GM06990 (cell line): ENCODE data around the gene ABCA6.

Source experiments
- DNase-seq: peaks from one replicate; pipeline ENCODE4 v3.0.0-alpha.2; 2011; ENCODE audit not compliant: insufficient read length; ENCODE audit errors: extremely low read depth
- H3K27me3 ChIP-seq: replicated peaks from 2 replicates; pipeline ENCODE4 v1.6.0; 2011; ENCODE audit warnings: low read length; ENCODE audit not compliant: control insufficient read depth, insufficient read depth
- H3K36me3 ChIP-seq: 2 replicates; pipeline ENCODE4 v1.5.1; 2011; ENCODE audit warnings: low read length; ENCODE audit not compliant: control insufficient read depth, insufficient read depth
- H3K4me3 ChIP-seq: replicated peaks from 2 replicates; pipeline ENCODE4 v1.5.1; 2011; ENCODE audit warnings: low read depth, mild to moderate bottlenecking, control low read depth, low read length
- TF ChIP-seq, protein P1 (sequence below): IDR thresholded peaks from 2 replicates; pipeline ENCODE4 v1.5.1; 2011; ENCODE audit warnings: low read length, control low read depth, mild to moderate bottlenecking, inconsistent platforms; ENCODE audit not compliant: insufficient read depth, poor library complexity, severe bottlenecking

ABCA6 gene

DNA sequence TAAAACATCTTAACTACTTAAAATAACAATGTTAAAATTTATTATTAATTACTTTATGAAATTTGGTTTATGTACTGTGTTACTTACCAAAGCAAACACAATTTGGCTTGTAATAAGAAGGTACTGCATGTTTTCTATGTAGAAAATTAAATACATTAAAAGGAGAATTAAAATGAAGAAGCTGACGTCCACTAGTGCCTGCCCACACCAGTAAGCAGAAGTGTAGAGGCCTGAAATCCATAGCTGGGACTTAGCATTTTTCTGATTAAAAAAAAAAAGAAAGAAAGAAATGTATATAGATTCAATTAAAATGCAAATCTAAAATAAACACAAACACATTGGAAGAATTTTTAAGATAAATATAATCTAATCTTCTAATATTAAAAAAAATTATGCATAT is 45.2 kb downstream of the ABCA6 start:
- DNase-seq, result no peak
- peaks cover 2% of the 10 kb centered on the region; the same call in 1 of the 2 replicates for H3K36me3 ChIP-seq
- H3K4me3 ChIP-seq, result no peak overlapping the region
- no peaks in the 10 kb centered on the region for H3K27me3 ChIP-seq
- TF ChIP-seq, protein P1, sequence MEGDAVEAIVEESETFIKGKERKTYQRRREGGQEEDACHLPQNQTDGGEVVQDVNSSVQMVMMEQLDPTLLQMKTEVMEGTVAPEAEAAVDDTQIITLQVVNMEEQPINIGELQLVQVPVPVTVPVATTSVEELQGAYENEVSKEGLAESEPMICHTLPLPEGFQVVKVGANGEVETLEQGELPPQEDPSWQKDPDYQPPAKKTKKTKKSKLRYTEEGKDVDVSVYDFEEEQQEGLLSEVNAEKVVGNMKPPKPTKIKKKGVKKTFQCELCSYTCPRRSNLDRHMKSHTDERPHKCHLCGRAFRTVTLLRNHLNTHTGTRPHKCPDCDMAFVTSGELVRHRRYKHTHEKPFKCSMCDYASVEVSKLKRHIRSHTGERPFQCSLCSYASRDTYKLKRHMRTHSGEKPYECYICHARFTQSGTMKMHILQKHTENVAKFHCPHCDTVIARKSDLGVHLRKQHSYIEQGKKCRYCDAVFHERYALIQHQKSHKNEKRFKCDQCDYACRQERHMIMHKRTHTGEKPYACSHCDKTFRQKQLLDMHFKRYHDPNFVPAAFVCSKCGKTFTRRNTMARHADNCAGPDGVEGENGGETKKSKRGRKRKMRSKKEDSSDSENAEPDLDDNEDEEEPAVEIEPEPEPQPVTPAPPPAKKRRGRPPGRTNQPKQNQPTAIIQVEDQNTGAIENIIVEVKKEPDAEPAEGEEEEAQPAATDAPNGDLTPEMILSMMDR, result no peak

DNA sequence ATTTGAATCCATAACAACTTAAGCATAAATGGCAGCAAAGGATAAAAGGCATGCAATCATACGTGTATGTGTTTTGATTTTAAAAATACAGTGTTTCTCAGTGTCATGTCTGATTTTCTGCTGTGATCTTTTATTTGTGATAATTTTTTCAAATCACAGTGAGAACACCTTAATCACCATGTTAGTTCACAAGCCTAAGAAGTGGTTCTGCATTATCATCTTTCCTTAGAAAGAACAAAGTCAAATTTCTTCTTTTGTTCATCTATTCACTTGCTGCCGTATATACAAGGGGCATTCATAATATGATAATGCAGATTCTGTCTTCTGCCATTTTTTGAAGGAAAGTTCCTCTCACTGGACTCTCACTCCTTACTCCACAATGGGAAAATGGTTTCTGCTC is 47.7 kb downstream of the ABCA6 start:
- TF ChIP-seq, protein P1, result no peak
- H3K4me3 ChIP-seq, result no peak overlapping the region
- H3K27me3 ChIP-seq, result no peaks in the 10 kb centered on the region
- DNase-seq, result no peak
- H3K36me3 ChIP-seq, result no peaks in the 10 kb centered on the region

DNA sequence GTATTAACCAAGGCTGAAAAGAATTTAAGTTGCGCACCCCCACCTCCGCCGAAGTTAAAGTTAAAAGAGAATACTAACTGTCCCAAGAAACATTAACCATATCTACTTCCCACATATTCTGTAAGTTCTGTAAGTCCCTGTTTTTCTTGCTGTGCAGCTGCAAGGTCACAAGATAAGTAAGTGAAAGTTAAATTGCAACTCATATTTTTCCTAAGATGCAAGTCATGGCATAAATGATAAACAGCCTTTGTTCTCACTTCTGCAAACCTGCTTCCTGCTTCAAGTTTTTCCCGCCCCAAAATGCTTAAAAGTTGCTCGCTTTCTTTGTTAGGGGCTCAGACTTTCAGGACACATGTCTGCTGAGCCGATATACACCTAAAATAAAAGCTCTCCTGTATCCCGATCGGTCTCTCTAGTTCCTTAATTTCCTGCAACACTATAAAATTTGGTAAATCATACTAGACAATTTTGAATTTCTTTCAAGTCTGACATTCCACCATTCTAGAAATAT is 48.4 kb downstream of the ABCA6 start:
- no peak for DNase-seq
- H3K27me3 ChIP-seq, result no peaks in the 10 kb centered on the region
- TF ChIP-seq, protein P1, result no peak
- H3K4me3 ChIP-seq, result no peak overlapping the region
- H3K36me3 ChIP-seq, result no peaks in the 10 kb centered on the region

DNA sequence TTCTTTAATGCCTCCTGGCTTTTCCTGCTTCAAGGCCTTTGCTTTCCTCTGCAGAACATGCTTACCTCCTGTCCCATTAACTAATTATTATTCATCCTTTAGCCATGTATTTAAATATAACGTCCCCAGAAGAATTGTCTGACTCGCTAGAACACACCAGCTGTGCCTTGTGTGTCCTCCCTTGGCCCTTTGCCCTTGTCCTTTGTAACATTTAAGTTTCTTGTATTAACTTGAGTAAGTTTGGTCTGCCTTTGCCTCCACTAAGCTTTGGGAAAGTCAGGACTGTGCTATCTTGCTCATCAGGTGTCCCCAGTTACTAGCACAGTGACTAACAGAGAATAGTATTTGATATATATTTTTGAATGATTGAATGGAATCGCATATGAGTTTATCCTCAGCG is 51.3 kb downstream of the ABCA6 start:
- no peak for DNase-seq
- TF ChIP-seq, protein P1, result no peak
- Histone ChIP-seq H3K4me3 (no peak overlapping the region), H3K36me3 (no peaks in the 10 kb centered on the region), H3K27me3 (no peaks in the 10 kb centered on the region)

DNA sequence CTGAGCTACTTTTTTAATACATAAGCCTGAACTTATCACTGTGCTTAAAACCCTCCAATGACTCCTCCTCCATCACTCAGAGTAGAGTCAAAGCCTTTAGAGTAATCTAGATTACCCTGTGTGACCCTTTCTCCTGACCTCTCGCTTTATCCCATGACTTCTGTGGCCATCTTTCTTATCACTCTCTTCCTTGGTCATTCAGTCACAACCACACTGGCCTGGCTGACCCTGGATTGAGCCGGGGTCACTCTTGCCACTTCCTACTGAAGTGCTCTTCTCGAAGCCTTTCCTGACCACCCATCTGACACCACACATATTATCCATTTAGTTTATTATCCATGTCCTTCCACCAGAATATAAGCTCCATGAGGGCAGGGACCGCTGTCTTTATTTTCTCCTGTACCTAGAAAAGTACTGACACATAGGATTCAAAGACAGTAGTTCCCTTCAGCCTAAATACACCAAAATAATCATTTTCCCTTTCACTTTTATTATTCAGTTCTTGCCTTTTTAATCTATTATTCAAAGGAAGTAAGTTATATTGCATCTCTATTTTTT is 53.0 kb downstream of the ABCA6 start:
- H3K4me3 ChIP-seq, result no peak overlapping the region
- no peak for DNase-seq
- TF ChIP-seq, protein P1, result no peak
- no peaks in the 10 kb centered on the region for H3K27me3 ChIP-seq
- peaks cover 5% of the 10 kb centered on the region; the same call in 1 of the 2 replicates for H3K36me3 ChIP-seq

DNA sequence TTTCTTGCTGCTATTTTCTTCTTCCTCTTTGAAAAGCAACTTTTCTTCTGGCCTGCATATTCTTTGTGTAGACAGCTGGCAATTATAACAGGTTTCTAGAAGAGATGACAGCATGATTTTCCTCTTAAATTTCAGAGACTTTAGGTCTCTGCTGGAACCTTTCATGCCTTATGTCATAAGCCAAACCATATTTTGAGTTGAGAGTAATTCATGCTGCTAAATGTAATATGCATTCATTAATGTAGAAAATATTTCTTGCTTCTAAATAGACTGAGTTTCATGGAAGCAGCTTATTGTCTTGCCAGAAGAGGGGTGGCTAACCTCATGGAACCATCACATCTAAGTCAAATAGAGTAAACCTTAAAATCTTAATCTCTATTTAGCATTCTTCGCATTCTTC is 55.1 kb downstream of the ABCA6 start:
- DNase-seq, result no peak
- TF ChIP-seq, protein P1, result no peak
- Histone ChIP-seq H3K36me3 (peaks cover 6% of the 10 kb centered on the region), H3K4me3 (no peak overlapping the region), H3K27me3 (no peaks in the 10 kb centered on the region)
